Natural killer cell (primary cell): ENCODE data around the gene ITGAX. TPM values are rescaled to one million over a fixed set of nuclear protein-coding genes. Genes with fewer than 3 reads are reported as not detected.
"Not testable (repeated sequence)": the region's sequence is repeated elsewhere in the genome, so short reads cannot be mapped to it uniquely, and the experiment has no call there.

Experiments
- ATAC-seq, 3 donors: fragments of 150-1000 bp in 2 of 3; fragments of 200-7000 bp in 1 of 3; cut with Tn5 transposase; 1 replicate in 1 of 3; 2 replicates in 2 of 3; pipeline ENCODE4 v1.10.0; 2021; ENCODE audit warnings: mild to moderate bottlenecking in 2 of 3, moderate library complexity in 2 of 3
- DNase-seq, 2 donors: peaks; one replicate each; pipeline versions ENCODE4 v3.0.0 to v3.0.0-alpha.2; 2013 to 2021; ENCODE audit warnings: mixed read lengths in 1 of 2
- H3K27ac ChIP-seq: one replicate; pipeline ENCODE4 v1.5.1; 2013; ENCODE audit warnings: mild to moderate bottlenecking, low read length
- H3K27me3 ChIP-seq: one replicate; pipeline ENCODE4 v1.6.1; 2013; ENCODE audit warnings: low read length; ENCODE audit not compliant: control insufficient read depth, insufficient read depth
- H3K36me3 ChIP-seq: one replicate; pipeline ENCODE4 v1.6.1; 2013; ENCODE audit warnings: low read length; ENCODE audit not compliant: control insufficient read depth, insufficient read depth
- H3K4me1 ChIP-seq: one replicate; pipeline ENCODE4 v1.6.1; 2013; ENCODE audit warnings: low read length; ENCODE audit not compliant: control insufficient read depth, insufficient read depth
- H3K4me3 ChIP-seq: one replicate; pipeline ENCODE4 v1.5.1; 2013; ENCODE audit warnings: low read length
- H3K9me3 ChIP-seq: one replicate; pipeline ENCODE4 v1.6.1; 2013; ENCODE audit warnings: low read length; ENCODE audit not compliant: control insufficient read depth, insufficient read depth
- H3K27ac Mint-ChIP-seq, 2 donors: one replicate each; pipeline ENCODE4 v1.8.0; 2022; ENCODE audit warnings: mild to moderate bottlenecking in 2 of 2, mixed read lengths in 2 of 2, moderate library complexity in 1 of 2
- H3K27me3 Mint-ChIP-seq, 2 donors: one replicate each; pipeline ENCODE4 v1.8.0; 2022; ENCODE audit warnings: low read depth in 2 of 2, mixed read lengths in 2 of 2
- H3K36me3 Mint-ChIP-seq: one replicate; pipeline ENCODE4 v1.8.0; 2022; ENCODE audit warnings: mixed read lengths
- H3K4me1 Mint-ChIP-seq, 2 donors: one replicate each; pipeline ENCODE4 v1.8.0; 2022; ENCODE audit warnings: mixed read lengths in 2 of 2
- H3K4me3 Mint-ChIP-seq: one replicate; pipeline ENCODE4 v1.8.0; 2022; ENCODE audit warnings: mild to moderate bottlenecking, moderate library complexity, mixed read lengths
- H3K9me3 Mint-ChIP-seq, 2 donors: one replicate each; pipeline ENCODE4 v1.8.0; 2022; ENCODE audit warnings: mixed read lengths in 2 of 2
- WGBS: methylation state at CpG from one replicate; pipeline ENCODE4 v1.1.7; 2013; ENCODE audit warnings: missing lambda C conversion rate; ENCODE audit not compliant: insufficient coverage; 5-methylcytosine and 5-hydroxymethylcytosine counted together
- intact Hi-C: fragments of 100-400 bp; cut with micrococcal nuclease; formaldehyde crosslinking; loops from one replicate; pipeline ENCODE4 v1.14.2; 2022
- total RNA-seq, 4 donors: library from RNA; stranded (reverse); fragments of 120-200 nt in 1 of 4; gene quantifications; one replicate each; pipeline versions ENCODE4 v1.2.3 to v1.2.4, GENCODE V29; 2013 to 2022
- TF ChIP-seq, protein P1 (sequence below): fragments of 200-600 bp; IDR thresholded peaks from one replicate; pipeline ENCODE4 v1.8.0; 2022; ENCODE audit warnings: antibody characterized with exemption

Gene ITGAX
- total RNA-seq = 100 to 1,000 TPM; 224 to 249 (median 233) TPM
- 190 TPM for total RNA-seq (2013)

DNA sequence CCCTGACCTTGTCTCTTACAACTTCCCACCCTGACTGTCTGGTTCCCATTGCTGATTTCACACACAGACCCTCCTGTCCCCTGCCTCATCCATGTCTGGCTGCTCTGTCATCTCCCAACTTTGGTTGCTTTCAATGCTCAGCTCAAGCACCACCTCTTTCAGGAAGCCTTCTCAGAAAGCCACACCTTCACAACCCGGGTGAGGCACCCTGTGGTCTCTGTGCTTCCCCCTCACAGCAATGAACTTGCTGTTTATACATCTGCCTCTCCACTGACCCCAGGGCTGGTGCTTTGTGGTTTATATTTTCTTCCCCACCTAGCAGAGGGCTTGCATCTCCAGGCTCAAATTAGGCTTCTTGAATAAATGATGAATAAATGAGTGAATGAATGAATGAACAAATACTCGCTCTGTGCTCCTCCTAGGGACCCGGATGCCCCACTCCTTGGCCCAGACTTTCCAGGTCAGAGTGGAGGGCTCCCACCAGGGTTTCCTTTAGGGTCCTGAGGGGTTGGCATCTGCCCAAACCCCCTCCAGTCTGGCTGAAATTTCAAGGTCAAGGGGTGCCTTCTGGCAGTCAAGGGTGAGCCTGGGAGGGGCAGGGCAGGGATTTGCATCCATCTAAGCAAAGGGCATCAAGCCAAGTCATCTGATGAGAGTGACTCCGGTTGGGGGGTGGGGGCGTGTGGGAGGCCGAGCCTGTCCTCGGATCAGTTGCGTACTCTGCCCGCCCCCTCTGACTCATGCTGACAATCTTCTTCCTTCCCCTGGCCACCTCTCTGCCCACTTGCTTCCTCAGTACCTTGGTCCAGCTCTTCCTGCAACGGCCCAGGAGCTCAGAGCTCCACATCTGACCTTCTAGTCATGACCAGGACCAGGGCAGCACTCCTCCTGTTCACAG, at the start of gene ITGAX:
Gene ITGAX, plus strand, starts transcription at position 783 of the 898 bp plus-strand sequence. Its CDS starts 79 bp downstream, at position 862.
- no peaks in the 10 kb centered on the region for H3K9me3 Mint-ChIP-seq
- Histone ChIP-seq H3K9me3 (no peaks in the 10 kb centered on the region), H3K27ac (peak within 1 kb of the TSS; percentile 85), H3K27me3 (no peaks in the 10 kb centered on the region), H3K4me1 (peaks cover 92% of the 10 kb centered on the region), H3K36me3 (no peaks in the 10 kb centered on the region), H3K4me3 (peak within 1 kb of the TSS; percentile 59)
- H3K27me3 Mint-ChIP-seq = no peaks in the 10 kb centered on the region
- intact Hi-C loops = loop anchor here (1.0 to 5.0 kb wide), 2 partner anchors 11 to 33 kb away; no protein-coding TSS in a partner anchor
- DNase-seq (peak; percentile 71 to 74), ATAC-seq (peak; percentile 72 to 87 (median 85))
- TF ChIP-seq, protein P1, sequence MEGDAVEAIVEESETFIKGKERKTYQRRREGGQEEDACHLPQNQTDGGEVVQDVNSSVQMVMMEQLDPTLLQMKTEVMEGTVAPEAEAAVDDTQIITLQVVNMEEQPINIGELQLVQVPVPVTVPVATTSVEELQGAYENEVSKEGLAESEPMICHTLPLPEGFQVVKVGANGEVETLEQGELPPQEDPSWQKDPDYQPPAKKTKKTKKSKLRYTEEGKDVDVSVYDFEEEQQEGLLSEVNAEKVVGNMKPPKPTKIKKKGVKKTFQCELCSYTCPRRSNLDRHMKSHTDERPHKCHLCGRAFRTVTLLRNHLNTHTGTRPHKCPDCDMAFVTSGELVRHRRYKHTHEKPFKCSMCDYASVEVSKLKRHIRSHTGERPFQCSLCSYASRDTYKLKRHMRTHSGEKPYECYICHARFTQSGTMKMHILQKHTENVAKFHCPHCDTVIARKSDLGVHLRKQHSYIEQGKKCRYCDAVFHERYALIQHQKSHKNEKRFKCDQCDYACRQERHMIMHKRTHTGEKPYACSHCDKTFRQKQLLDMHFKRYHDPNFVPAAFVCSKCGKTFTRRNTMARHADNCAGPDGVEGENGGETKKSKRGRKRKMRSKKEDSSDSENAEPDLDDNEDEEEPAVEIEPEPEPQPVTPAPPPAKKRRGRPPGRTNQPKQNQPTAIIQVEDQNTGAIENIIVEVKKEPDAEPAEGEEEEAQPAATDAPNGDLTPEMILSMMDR = no peak
- H3K36me3 Mint-ChIP-seq = no peaks in the 10 kb centered on the region
- H3K4me3 Mint-ChIP-seq = peak within 1 kb of the TSS; percentile 92
- peaks cover 66 to 73% of the 10 kb centered on the region in 2 donors for H3K4me1 Mint-ChIP-seq
- peak within 1 kb of the TSS; percentile 89 to 95 for H3K27ac Mint-ChIP-seq
- WGBS = 16% methylated on average over 10 of the region's 10 CpGs

DNA sequence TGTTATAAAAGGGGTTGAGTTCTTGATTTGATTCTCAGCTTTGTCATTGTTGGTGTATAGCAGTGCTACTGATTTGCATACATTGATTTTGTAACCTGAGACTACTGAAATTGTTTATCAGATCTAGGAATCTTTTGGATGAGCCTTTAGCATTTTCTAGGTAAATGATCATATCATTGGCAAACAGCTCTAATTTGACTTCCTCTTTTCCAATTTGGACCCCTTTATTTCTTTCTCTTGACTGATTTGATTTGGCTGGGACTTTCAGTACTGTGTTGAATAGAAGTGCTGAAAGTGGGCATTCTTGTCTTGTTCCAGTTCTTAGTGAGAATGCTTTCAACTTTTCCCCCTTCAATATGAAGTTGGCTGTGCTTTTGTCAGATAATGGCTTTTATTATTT, 49.8 kb upstream of the ITGAX start:
- Mint-ChIP-seq H3K4me3 (no peak overlapping the region), H3K4me1 (peaks cover 50 to 54% of the 10 kb centered on the region in 2 donors), H3K27me3 (no peaks in the 10 kb centered on the region), H3K27ac (peak overlapping the region in 1 of 2 donors; percentile 43), H3K9me3 (no peaks in the 10 kb centered on the region), H3K36me3 (peaks cover 14% of the 10 kb centered on the region)
- no peaks in the 10 kb centered on the region for H3K9me3 ChIP-seq
- intact Hi-C loops = no loop called here
- DNase-seq = no peak
- peaks cover 3% of the 10 kb centered on the region for H3K4me1 ChIP-seq
- H3K27me3 ChIP-seq = no peaks in the 10 kb centered on the region
- TF ChIP-seq, protein P1 = no peak
- peaks cover 7% of the 10 kb centered on the region for H3K36me3 ChIP-seq
- no peak overlapping the region for H3K4me3 ChIP-seq
- no peak for ATAC-seq
- no peak overlapping the region for H3K27ac ChIP-seq

GRCh38 chr16:31308381-31308780, 46.6 kb upstream of the ITGAX start:
- H3K27ac Mint-ChIP-seq, H3K4me3 Mint-ChIP-seq, H3K27me3 ChIP-seq, H3K4me1 ChIP-seq, H3K9me3 Mint-ChIP-seq, H3K9me3 ChIP-seq, H3K36me3 ChIP-seq, H3K27ac ChIP-seq, ATAC-seq, H3K4me3 ChIP-seq, intact Hi-C loops, H3K27me3 Mint-ChIP-seq, DNase-seq: not testable (repeated sequence)
- H3K4me1 Mint-ChIP-seq = peaks cover 44 to 48% of the 10 kb centered on the region in 2 donors
- WGBS = no CpG with 5 or more reads among the region's 3 CpGs
- peaks cover 17% of the 10 kb centered on the region for H3K36me3 Mint-ChIP-seq

- intact Hi-C loops = no loop called here
Measured at GRCh38 chr16:31322500-31322899, 32.5 kb upstream of the ITGAX start.

More at GRCh38 chr16:31322500-31322899, 32.5 kb upstream of the ITGAX start:
- H3K27me3 ChIP-seq = no peaks in the 10 kb centered on the region
- Mint-ChIP-seq H3K36me3 (peaks cover 66% of the 10 kb centered on the region), H3K4me3 (no peak overlapping the region), H3K9me3 (peaks cover 6 to 12% of the 10 kb centered on the region in 2 donors), H3K27ac (peak overlapping the region in 1 of 2 donors; percentile 66), H3K27me3 (no peaks in the 10 kb centered on the region), H3K4me1 (peaks cover 16 to 29% of the 10 kb centered on the region in 2 donors)
- 91% methylated on average over 1 of the region's 1 CpG for WGBS
- H3K4me1 ChIP-seq = no peaks in the 10 kb centered on the region
- DNase-seq (no peak), ATAC-seq (no peak)
- TF ChIP-seq, protein P1 = no peak
- H3K36me3 ChIP-seq = peaks cover 49% of the 10 kb centered on the region
- peaks cover 2% of the 10 kb centered on the region for H3K9me3 ChIP-seq
- no peak overlapping the region for H3K27ac ChIP-seq
- no peak overlapping the region for H3K4me3 ChIP-seq
